ENCODE data around the gene LYL1. TPM values are rescaled to one million over a fixed set of nuclear protein-coding genes. Genes with fewer than 3 reads are reported as not detected.

Gene LYL1
- total RNA-seq, 1 experiment from 2014 or later, result 0.24 TPM

GRCh38 chr19:13085666-13086065 lies 17.0 kb downstream of the LYL1 start:
- Histone ChIP-seq H3K27ac (no peak overlapping the region), H3K4me1 (replicated peaks; ENCODE audit: insufficient read depth) (no peaks in the 10 kb centered on the region), H4K20me1 (ENCODE audit: insufficient read depth) (no peaks in the 10 kb centered on the region), H3K9me3 (ENCODE audit: insufficient read depth, low read depth) (no peaks in the 10 kb centered on the region), H3K9me2 (ENCODE audit: insufficient read depth) (no peaks in the 10 kb centered on the region), H2AFZ (no peak overlapping the region), H3K36me3 (ENCODE audit: low read depth) (no peaks in the 10 kb centered on the region), H3K4me3 (no peak overlapping the region), H3K4me2 (no peak overlapping the region), H3F3A (ENCODE audit: insufficient read depth, low read depth) (no peaks in the 10 kb centered on the region), H3K27me3 (ENCODE audit: insufficient read depth, low read depth) (no peaks in the 10 kb centered on the region), H3K79me2 (ENCODE audit: low read depth) (no peaks in the 10 kb centered on the region)
- CTCF ChIA-PET, result interaction anchor here (1.1 kb wide), 1 partner anchor 9 kb away, joined by 3 read pairs; no protein-coding TSS in a partner anchor
- no TSS peak for BruUV-seq (replicated peaks)
- intact Hi-C loops (cut with micrococcal nuclease; ENCODE audit: unreplicated experiment), result no loop called here
- TF ChIP-seq EZH2 (IDR thresholded peaks at IDR 0.05; ENCODE audit: low read depth) (no peak), CTCF (conservative IDR thresholded peaks at IDR 0.05) (no peak)
- POLR2A ChIA-PET (ENCODE audit: unreplicated experiment), result interaction anchor here (0.5 kb wide), 1 partner anchor 58 kb away, joined by 4 read pairs; no protein-coding TSS in a partner anchor
- DNase-seq, result no peak

GRCh38 chr19:13083627-13084026 lies 19.0 kb downstream of the LYL1 start:
- H3K9me3 ChIP-seq (ENCODE audit: insufficient read depth, low read depth), result no peaks in the 10 kb centered on the region
- POLR2A ChIA-PET (ENCODE audit: unreplicated experiment), result no interaction called here
- H3K27me3 ChIP-seq (ENCODE audit: insufficient read depth, low read depth), result no peaks in the 10 kb centered on the region
- intact Hi-C loops (cut with micrococcal nuclease; ENCODE audit: unreplicated experiment), result no loop called here
- H3K9me2 ChIP-seq (ENCODE audit: insufficient read depth), result no peaks in the 10 kb centered on the region
- H3K79me2 ChIP-seq (ENCODE audit: low read depth), result no peaks in the 10 kb centered on the region
- H2AFZ ChIP-seq, result no peak overlapping the region
- no peak overlapping the region for H3K4me2 ChIP-seq
- DNase-seq, result no peak
- H3F3A ChIP-seq (ENCODE audit: insufficient read depth, low read depth), result 0 out of 2 replicates have a peak, but pooled peaks cover 8% of the 10 kb centered on the region
- CTCF ChIA-PET, result no interaction called here
- no peak overlapping the region for H3K4me3 ChIP-seq
- H3K4me1 ChIP-seq (replicated peaks; ENCODE audit: insufficient read depth), result no peaks in the 10 kb centered on the region
- no peaks in the 10 kb centered on the region for H4K20me1 ChIP-seq (ENCODE audit: insufficient read depth)
- no peak overlapping the region for H3K27ac ChIP-seq
- H3K36me3 ChIP-seq (ENCODE audit: low read depth), result no peaks in the 10 kb centered on the region
- no TSS peak for BruUV-seq (replicated peaks)
- TF ChIP-seq EZH2 (IDR thresholded peaks at IDR 0.05; ENCODE audit: low read depth) (no peak), CTCF (conservative IDR thresholded peaks at IDR 0.05) (no peak)

GRCh38 chr19:13083008-13083404 lies 19.7 kb downstream of the LYL1 start:
- TF ChIP-seq CTCF (conservative IDR thresholded peaks at IDR 0.05) (no peak), EZH2 (IDR thresholded peaks at IDR 0.05; ENCODE audit: low read depth) (no peak)
- BruUV-seq (replicated peaks), result no TSS peak
- H3K36me3 ChIP-seq (ENCODE audit: low read depth), result no peaks in the 10 kb centered on the region
- no peaks in the 10 kb centered on the region for H3K9me3 ChIP-seq (ENCODE audit: insufficient read depth, low read depth)
- intact Hi-C loops (cut with micrococcal nuclease; ENCODE audit: unreplicated experiment), result no loop called here
- H4K20me1 ChIP-seq (ENCODE audit: insufficient read depth), result no peaks in the 10 kb centered on the region
- no peaks in the 10 kb centered on the region for H3K79me2 ChIP-seq (ENCODE audit: low read depth)
- 0 out of 2 replicates have a peak, but pooled peaks cover 8% of the 10 kb centered on the region for H3F3A ChIP-seq (ENCODE audit: insufficient read depth, low read depth)
- H3K4me1 ChIP-seq (replicated peaks; ENCODE audit: insufficient read depth), result no peaks in the 10 kb centered on the region
- no peak for DNase-seq
- no peaks in the 10 kb centered on the region for H3K9me2 ChIP-seq (ENCODE audit: insufficient read depth)
- no peak overlapping the region for H3K4me3 ChIP-seq
- H3K4me2 ChIP-seq, result no peak overlapping the region
- ChIA-PET POLR2A (ENCODE audit: unreplicated experiment) (no interaction called here), CTCF (no interaction called here)
- H2AFZ ChIP-seq, result no peak overlapping the region
- H3K27me3 ChIP-seq (ENCODE audit: insufficient read depth, low read depth), result no peaks in the 10 kb centered on the region
- no peak overlapping the region for H3K27ac ChIP-seq
